K562 (cell line): ENCODE results near the gene ANTXRL. TPM values are rescaled to one million over a fixed set of nuclear protein-coding genes. Genes with fewer than 3 reads are reported as not detected.

Source experiments
- ATAC-seq: fragments of 200-7000 bp; cut with Tn5 transposase; 3 replicates; pipeline ENCODE4 v1.9.1; 2020; ENCODE audit warnings: moderate library complexity
- BruUV-seq: library from RNA; stranded (reverse); fragments of 400-500 nt; replicated peaks from 2 replicates; lab custom pipeline; 2021; lab: Mats Ljungman, UMichigan
- CTCF ChIA-PET: fragments of 300-600 bp; formaldehyde crosslinking; extraction: SDS; loops from one replicate; lab custom pipeline; 2021; ENCODE audit warnings: low intra/inter-chr PET ratio; lab: Yijun Ruan, JAX
- POLR2A ChIA-PET: fragments of 300-600, 350-650 bp; sonication (Branson Sonifier 250); formaldehyde crosslinking; extraction: SDS; loops from one replicate; lab custom pipeline; 2021; ENCODE audit warnings: antibody characterized with exemption, inconsistent platforms; lab: Yijun Ruan, JAX
- DNase-seq, 4 experiments: peaks; one replicate each; pipeline versions ENCODE4 v3.0.0 to v3.0.0-alpha.2; 2011 to 2018; ENCODE audit warnings: low spot score in 3 of 4, mixed read lengths in 3 of 4; ENCODE audit errors: extremely low read depth in 1 of 4
- FAIRE-seq: peaks from 2 replicates; lab custom pipeline; 2011; peaks lifted over from hg19 to GRCh38; lab: Jason Lieb, UNC
- H2AFZ ChIP-seq: 2 replicates; pipeline ENCODE4 v1.6.0; 2011; ENCODE audit warnings: low read depth, low read length, control low read depth, inconsistent platforms
- H3K27ac ChIP-seq: fragments of 200-600 bp; 3 replicates; pipeline ENCODE4 v1.8.0; 2011; ENCODE audit warnings: low read depth, mild to moderate bottlenecking, control low read depth, inconsistent platforms, low read length, moderate library complexity, mixed read lengths; ENCODE audit errors: extremely low read depth
- H3K27me3 ChIP-seq, 2 experiments: fragments of 300-600 bp in 1 of 2; 2 replicates in 1 of 2; 3 replicates in 1 of 2; pipeline versions ENCODE4 v1.6.0 to v1.8.0; 2011; ENCODE audit warnings: inconsistent platforms in 2 of 2, low read length in 2 of 2, mild to moderate bottlenecking in 1 of 2, mixed read lengths in 1 of 2, moderate library complexity in 1 of 2; ENCODE audit not compliant: control insufficient read depth in 2 of 2, insufficient read depth in 2 of 2
- H3K36me3 ChIP-seq: fragments of 300-600 bp; 3 replicates; pipeline ENCODE4 v1.8.0; 2011; ENCODE audit warnings: mild to moderate bottlenecking, low read length, inconsistent platforms; ENCODE audit not compliant: control insufficient read depth, insufficient read depth
- H3K4me1 ChIP-seq, 2 experiments: fragments of 200-600 bp in 1 of 2; replicated peaks in 1 of 2; 2 replicates in 1 of 2; 3 replicates in 1 of 2; pipeline versions ENCODE4 v1.5.1 to v1.8.0; 2011; ENCODE audit warnings: inconsistent platforms in 2 of 2, low read length in 2 of 2, mild to moderate bottlenecking in 1 of 2, mixed read lengths in 1 of 2, moderate library complexity in 1 of 2; ENCODE audit not compliant: control insufficient read depth in 2 of 2, insufficient read depth in 2 of 2
- H3K4me2 ChIP-seq: 2 replicates; pipeline ENCODE4 v1.6.1; 2011; ENCODE audit warnings: low read length, control low read depth, inconsistent platforms, mixed read lengths; ENCODE audit not compliant: insufficient read depth
- H3K4me3 ChIP-seq: fragments of 200-600 bp; sonication (generic), shearing (Covaris generic); 2 replicates; pipeline ENCODE4 v1.5.1; 2016; ENCODE audit warnings: control low read depth, inconsistent platforms
- H3K79me2 ChIP-seq: fragments of 200-600 bp; 3 replicates; pipeline ENCODE4 v1.8.0; 2011; ENCODE audit warnings: low read length, inconsistent platforms; ENCODE audit not compliant: control insufficient read depth, insufficient read depth
- H3K9ac ChIP-seq, 2 experiments: 2 replicates each; pipeline versions ENCODE4 v1.6.0 to v1.6.1; 2011; ENCODE audit warnings: low read depth in 2 of 2, low read length in 2 of 2, control low read depth in 1 of 2, inconsistent platforms in 1 of 2, mild to moderate bottlenecking in 1 of 2, mixed read lengths in 1 of 2; ENCODE audit not compliant: insufficient read depth in 1 of 2
- H3K9me1 ChIP-seq: one replicate; pipeline ENCODE4 v1.6.0; 2011; ENCODE audit warnings: inconsistent platforms, mild to moderate bottlenecking, low read length, moderate library complexity; ENCODE audit not compliant: control insufficient read depth, insufficient read depth
- H3K9me3 ChIP-seq: replicated peaks from 2 replicates; pipeline ENCODE4 v1.5.1; 2011; ENCODE audit warnings: low read depth, low read length, inconsistent platforms; ENCODE audit not compliant: control insufficient read depth, insufficient read depth
- H4K20me1 ChIP-seq: replicated peaks from 2 replicates; pipeline ENCODE4 v1.6.1; 2011; ENCODE audit warnings: low read length, inconsistent platforms, mixed read lengths; ENCODE audit not compliant: control insufficient read depth, insufficient read depth
- MAFK ChIP-seq: IDR thresholded peaks from 2 replicates; pipeline ENCODE4 v1.6.1; 2011; ENCODE audit warnings: low read length, improper control_type of control experiment
- NEUROD1 ChIP-seq: fragments of 150-350 bp; IDR thresholded peaks from 2 replicates; pipeline ENCODE4 v1.6.1; 2014; ENCODE audit warnings: borderline replicate concordance, low read length, low read depth; ENCODE audit not compliant: partially characterized antibody
- NFATC3 ChIP-seq: fragments of 450-650 bp; IDR thresholded peaks from 2 replicates; pipeline ENCODE4 v1.6.1; 2017; ENCODE audit warnings: mild to moderate bottlenecking
- NFE2 ChIP-seq: IDR thresholded peaks from 2 replicates; pipeline ENCODE4 v1.6.1; 2014; ENCODE audit warnings: antibody characterized with exemption, low read depth
- PHF21A ChIP-seq: fragments of 450-650 bp; IDR thresholded peaks from 2 replicates; pipeline ENCODE4 v1.6.1; 2017; ENCODE audit warnings: low read depth, borderline replicate concordance
- WGBS: fragments of 100-300 bp; shearing (Covaris generic); methylation state at CpG from one replicate; pipeline ENCODE4 v1.1.6; 2016; ENCODE audit warnings: low coverage, mixed read lengths; ENCODE audit not compliant: insufficient coverage; ENCODE audit errors: missing lambda C conversion rate; 5-methylcytosine and 5-hydroxymethylcytosine counted together
- in situ Hi-C: fragments of 300-500 bp; cut with MboI; formaldehyde crosslinking; loops from 4 replicates; pipeline ENCODE4 v1.15.0; 2018; ENCODE audit warnings: inconsistent platforms, mixed read lengths
- intact Hi-C: fragments of 100-400 bp; cut with micrococcal nuclease; formaldehyde crosslinking; loops from 2 replicates; pipeline ENCODE4 v1.14.2; 2022
- polyA plus RNA-seq, 8 experiments: library from polyadenylated mRNA; depleted of rRNA in 4 of 8; stranded (reverse) in 5 of 8; unstranded in 3 of 8; fragments of >200 nt; fragmentation: Nextera tagmentation in 2 of 8; fragmentation: Illumina TruSeq in 1 of 8; extraction: Ambion mirVana in 2 of 8; extraction: Trizol in 1 of 8; gene quantifications; 2 replicates each; pipeline versions ENCODE4 v1.2.1 to v1.2.3, GENCODE V29; 2011 to 2014; ENCODE audit warnings: inconsistent platforms in 1 of 8, missing spikeins in 1 of 8
- total RNA-seq, 7 experiments: library from RNA; depleted of rRNA in 6 of 7; stranded (reverse); fragments of >200 nt in 6 of 7; fragmentation: Illumina TruSeq in 2 of 7; extraction: Trizol in 2 of 7; gene quantifications; 2 replicates each; pipeline versions ENCODE4 v1.2.1 to v1.2.3, GENCODE V29; 2011 to 2021; ENCODE audit warnings: low replicate concordance in 1 of 7
- TF ChIP-seq, protein P1 (sequence below): sonication (generic); formaldehyde crosslinking; IDR thresholded peaks from 2 replicates; pipeline ENCODE4 v1.8.0; 2023; ENCODE audit warnings: mild to moderate bottlenecking, missing genetic modification reagents

Gene ANTXRL
- total and polyA plus RNA-seq, 9 of the 15 experiments (the other 6 are each of a cell fraction or from before 2014, with no cell fraction given), result not detected

DNA sequence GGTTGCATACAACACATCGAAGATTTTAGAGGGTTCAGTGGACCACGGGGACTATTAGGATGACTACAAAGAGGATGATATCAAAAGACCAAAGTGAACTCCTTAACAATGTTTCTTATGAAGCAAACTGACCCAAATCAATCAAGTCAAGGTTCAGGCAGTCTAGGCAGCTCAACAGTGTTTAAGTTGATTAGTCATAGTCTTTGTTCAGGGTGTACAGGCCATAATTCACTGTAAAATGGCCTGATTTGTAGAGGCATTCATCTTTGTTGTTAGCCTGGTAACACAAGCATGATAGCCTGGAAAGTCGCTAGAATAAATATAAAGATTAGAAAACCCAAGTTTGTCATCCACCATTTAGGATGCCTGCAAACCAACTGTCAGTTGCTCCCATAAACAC is 32.6 kb downstream of the ANTXRL start (continued):
- TF ChIP-seq, protein P1, sequence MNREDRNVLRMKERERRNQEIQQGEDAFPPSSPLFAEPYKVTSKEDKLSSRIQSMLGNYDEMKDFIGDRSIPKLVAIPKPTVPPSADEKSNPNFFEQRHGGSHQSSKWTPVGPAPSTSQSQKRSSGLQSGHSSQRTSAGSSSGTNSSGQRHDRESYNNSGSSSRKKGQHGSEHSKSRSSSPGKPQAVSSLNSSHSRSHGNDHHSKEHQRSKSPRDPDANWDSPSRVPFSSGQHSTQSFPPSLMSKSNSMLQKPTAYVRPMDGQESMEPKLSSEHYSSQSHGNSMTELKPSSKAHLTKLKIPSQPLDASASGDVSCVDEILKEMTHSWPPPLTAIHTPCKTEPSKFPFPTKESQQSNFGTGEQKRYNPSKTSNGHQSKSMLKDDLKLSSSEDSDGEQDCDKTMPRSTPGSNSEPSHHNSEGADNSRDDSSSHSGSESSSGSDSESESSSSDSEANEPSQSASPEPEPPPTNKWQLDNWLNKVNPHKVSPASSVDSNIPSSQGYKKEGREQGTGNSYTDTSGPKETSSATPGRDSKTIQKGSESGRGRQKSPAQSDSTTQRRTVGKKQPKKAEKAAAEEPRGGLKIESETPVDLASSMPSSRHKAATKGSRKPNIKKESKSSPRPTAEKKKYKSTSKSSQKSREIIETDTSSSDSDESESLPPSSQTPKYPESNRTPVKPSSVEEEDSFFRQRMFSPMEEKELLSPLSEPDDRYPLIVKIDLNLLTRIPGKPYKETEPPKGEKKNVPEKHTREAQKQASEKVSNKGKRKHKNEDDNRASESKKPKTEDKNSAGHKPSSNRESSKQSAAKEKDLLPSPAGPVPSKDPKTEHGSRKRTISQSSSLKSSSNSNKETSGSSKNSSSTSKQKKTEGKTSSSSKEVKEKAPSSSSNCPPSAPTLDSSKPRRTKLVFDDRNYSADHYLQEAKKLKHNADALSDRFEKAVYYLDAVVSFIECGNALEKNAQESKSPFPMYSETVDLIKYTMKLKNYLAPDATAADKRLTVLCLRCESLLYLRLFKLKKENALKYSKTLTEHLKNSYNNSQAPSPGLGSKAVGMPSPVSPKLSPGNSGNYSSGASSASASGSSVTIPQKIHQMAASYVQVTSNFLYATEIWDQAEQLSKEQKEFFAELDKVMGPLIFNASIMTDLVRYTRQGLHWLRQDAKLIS (CRISPR knock-in tag), result no peak
- no peak for TF ChIP-seq MAFK
- TF ChIP-seq, all 486 proteins: peak for 0

DNA sequence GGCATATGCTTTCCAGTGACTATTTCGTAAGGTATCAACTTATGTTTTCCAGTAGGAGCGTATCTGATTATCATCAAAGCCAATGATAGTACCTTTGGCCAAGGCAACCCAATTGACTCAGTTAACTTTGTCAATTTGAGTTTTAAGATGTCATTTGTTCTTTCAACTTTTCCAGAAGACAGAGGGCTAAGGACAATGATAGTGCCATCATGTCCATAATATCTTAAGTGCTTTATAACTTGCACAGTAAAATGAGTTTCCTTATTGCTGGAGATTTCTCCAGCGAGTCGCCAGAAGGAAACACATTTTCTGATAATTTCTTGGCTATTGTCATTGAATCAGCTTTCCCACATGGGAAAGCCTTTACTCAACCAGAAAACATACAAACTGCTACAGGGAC is 35.0 kb downstream of the ANTXRL start:
- no peak for FAIRE-seq
- in situ Hi-C loops, result no loop called here
- no TSS peak for BruUV-seq

More for the DNA sequence above, 35.0 kb downstream of the ANTXRL start:
- no peak for TF ChIP-seq NEUROD1
- TF ChIP-seq NFE2, result no peak
- no peak for TF ChIP-seq NFATC3
- no peak for TF ChIP-seq PHF21A
- Histone ChIP-seq H3K4me1 (no peaks in the 10 kb centered on the region), H3K36me3 (no peaks in the 10 kb centered on the region), H3K79me2 (no peaks in the 10 kb centered on the region), H3K27ac (no peak overlapping the region), H4K20me1 (no peaks in the 10 kb centered on the region; the same call in 1 of the 2 replicates), H3K4me2 (no peak overlapping the region), H3K9me3 (no peaks in the 10 kb centered on the region), H3K9ac (no peak overlapping the region), H3K4me3 (no peak overlapping the region), H3K9me1 (no peaks in the 10 kb centered on the region), H2AFZ (no peak overlapping the region), H3K27me3 (peaks cover 0 to 14% of the 10 kb centered on the region in 2 experiments; a peak in 3 of 5 replicates)
- DNase-seq (no peak), ATAC-seq (no peak)
- CTCF ChIA-PET, result no interaction called here
- POLR2A ChIA-PET, result no interaction called here
- WGBS, result 0% methylated on average over 4 of the region's 4 CpGs
- intact Hi-C loops, result no loop called here
